GM12865 (cell line): ENCODE measurements around the gene TBC1D13.

Experiments
- DNase-seq: peaks from one replicate; pipeline ENCODE4 v3.0.0; 2010; ENCODE audit warnings: low read depth
- H3K4me3 ChIP-seq: 2 replicates; pipeline ENCODE4 v1.5.1; 2011; ENCODE audit warnings: mild to moderate bottlenecking, low read depth, low read length, control low read depth
- CTCF ChIP-seq: IDR thresholded peaks from 2 replicates; pipeline ENCODE4 v1.5.1; 2011; ENCODE audit warnings: low read length, control low read depth, low read depth, inconsistent platforms; ENCODE audit not compliant: insufficient read depth; ENCODE audit errors: missing control alignments

Gene TBC1D13

DNA sequence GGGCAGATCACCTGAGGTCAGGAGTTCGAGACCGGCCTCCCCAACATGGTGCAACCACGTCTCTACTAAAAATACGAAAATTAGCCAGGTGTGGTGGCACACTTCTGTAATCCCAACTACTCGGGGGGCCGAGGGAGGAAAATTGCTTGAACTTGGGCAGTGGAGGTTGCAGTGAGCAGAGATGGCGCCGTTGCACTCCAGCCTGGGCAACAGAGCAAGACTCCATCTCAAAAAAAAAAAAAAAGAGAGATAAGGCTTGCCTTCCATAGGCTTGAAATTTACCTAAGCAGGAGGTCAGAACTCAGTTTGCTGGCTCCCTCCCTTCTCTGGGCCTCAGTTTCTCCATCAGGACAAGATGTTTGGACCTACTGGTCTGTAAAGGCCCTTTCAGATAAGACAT lies 41.2 kb downstream of the TBC1D13 start:
- no peak for DNase-seq
- TF ChIP-seq CTCF, result no peak
- peak overlapping the region; percentile 95 for H3K4me3 ChIP-seq

DNA sequence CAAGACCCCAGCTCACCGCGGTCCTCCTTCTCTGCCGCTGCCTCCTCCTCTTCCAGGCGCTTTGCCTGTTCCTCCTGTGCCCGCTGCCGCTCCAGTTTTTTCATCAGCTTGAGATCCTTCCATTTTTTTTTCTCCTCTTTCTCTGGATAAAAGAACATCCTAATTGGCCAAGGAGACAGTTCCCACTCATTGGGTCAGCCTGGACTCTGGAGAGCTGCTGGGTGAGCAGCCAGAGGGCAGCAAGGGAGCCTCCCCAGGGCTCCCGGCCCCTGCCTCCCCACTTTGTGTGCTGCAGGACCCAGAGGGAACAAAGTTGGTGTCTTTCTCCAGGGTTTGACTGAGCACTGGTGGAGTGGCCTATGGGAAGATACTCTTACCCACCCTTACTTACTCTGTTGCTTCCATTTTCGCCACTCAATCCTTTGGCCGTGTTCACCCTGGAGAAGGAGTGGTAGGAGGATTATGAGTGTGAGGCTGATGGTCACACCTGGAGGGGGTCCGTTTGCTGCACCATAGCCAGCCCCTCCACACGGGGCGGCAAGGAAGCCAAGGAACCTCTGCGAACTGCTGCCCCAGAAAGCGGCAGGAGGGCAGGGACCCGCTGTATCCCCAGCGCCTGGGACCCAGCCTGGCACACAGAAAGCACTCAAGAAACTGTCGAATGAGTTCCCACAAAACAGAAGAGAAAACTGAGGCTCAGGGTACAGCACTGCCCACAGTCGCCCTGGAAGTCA lies 41.8 kb downstream of the TBC1D13 start:
- peak overlapping the region; percentile 95 for H3K4me3 ChIP-seq
- TF ChIP-seq CTCF, result no peak
- DNase-seq, result no peak

DNA sequence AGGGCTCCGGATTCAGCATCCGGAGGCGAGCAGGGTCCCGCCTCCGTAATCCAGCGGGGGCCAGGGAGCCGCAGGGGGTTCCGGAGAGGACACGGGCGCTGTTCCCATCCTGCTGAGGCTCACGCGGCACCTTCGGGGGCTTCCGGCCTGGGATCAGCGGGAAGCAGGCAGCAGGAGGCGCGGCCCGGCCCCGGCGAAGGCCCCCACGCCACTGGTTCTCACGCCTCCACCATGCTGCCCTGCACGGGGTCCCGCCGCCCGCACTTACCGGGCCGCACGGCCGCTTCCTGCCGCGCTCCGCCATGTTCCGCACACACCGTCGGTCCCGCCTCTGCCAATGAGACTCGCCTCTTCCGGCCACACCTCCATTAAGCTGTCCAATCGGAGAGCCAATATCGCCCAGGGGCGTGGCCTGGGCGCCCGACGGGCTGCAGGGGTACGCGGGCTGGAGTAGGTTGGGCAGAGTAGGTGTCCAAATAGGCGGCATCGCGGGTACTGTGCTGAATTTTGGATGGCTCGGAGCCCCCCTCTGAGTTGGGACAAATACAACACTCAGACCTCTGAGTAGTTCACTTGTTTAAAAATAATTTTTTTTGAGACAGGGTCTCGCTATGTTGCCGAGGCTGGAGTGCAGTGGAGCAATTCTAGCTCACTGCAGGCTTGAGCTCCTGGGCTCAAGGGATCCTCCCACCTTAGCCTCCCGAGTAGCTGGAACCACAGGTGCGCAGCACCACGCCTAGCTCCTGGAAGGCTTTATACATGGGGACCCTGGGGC lies 42.6 kb downstream of the TBC1D13 start, which contains the start of gene SPOUT1:
TSS of gene SPOUT1 (minus strand) at position 318 of the 775 bp plus-strand sequence. CDS start at position 304, 14 bp downstream.
- peak; percentile 96 for DNase-seq

DNA sequence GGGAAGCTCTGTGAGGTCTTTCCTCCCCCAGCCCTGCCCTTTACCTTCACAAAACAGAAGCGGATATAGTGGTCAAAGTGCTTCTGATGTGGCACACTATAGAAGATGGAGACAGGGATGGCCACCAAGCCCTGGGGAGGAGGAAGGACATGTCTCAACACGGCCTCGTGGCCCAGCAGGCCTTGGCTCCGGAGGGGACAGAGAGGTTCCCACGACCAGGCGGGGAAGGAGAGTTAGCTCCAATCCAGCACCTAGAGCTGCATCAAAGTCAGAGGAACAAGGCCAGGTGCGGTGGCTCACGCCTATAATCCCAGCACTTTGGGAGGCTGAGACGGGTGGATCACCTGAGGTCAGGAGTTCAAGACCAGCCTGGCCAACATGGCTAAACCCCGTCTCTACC lies 46.6 kb downstream of the TBC1D13 start:
- TF ChIP-seq CTCF, result no peak
- DNase-seq, result no peak
- H3K4me3 ChIP-seq, result no peak overlapping the region

More for the DNA sequence above, 42.6 kb downstream of the TBC1D13 start, which contains the start of gene SPOUT1:
- peak within 1 kb of the TSS; percentile 95 for H3K4me3 ChIP-seq
- TF ChIP-seq CTCF, result no peak

DNA sequence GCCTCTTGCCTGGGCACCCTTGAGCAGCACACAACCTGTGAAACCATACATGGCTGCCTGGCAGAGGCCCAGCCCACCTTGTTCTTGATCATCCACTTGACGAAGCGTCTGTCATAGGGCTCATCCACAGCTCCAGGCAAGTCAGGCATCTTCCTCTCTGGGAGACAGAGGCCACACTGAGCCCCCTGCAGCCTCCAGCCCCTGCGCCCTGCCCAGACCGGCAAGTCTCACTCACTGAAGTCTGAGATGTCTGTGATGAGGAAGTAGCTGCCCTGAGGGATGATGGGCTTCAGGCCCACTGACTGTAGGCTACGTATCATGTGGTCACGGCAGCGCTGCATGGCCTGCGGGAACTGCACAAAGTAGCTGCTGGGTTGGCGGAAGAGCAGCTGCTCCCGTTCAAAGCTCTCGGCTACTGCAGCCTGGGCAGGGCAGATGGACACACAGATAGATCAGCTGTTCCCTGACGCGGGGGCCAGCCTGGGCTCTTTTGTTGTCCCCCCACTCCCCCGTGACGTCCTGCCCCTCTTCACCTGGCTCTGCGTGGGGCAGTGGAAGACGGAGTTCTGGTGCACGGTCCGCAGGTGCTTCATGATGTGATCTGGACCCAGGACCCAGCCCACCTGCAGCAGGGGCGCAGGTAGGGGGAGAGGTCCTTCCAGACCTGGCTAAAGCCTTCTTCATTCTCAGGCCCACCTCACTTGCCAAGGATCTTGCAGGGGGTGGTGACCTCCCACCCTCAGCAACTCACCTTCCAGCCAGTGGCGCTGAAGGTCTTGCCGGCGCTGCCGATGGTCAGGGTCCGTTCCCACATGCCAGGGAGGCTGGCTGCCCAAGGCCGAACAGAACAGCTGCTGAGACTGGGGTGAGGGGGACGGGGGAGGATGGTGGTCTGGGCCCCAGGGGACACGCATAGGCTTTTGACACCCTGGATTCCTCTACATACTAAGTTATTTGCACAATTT lies 48.5 kb downstream of the TBC1D13 start:
- no peak overlapping the region for H3K4me3 ChIP-seq

More for the DNA sequence above, 48.5 kb downstream of the TBC1D13 start:
- DNase-seq, result no peak
- no peak for TF ChIP-seq CTCF
